Hepatocyte (in vitro differentiated cells): ENCODE data around the gene KLHL18.

Experiments
- EZH2phosphoT487 ChIP-seq: fragments of 200-600 bp; sonication (generic); IDR thresholded peaks from one replicate; pipeline ENCODE4 v1.6.1; 2018; ENCODE audit warnings: antibody characterized with exemption, mild to moderate bottlenecking, low read depth, moderate library complexity; ENCODE audit not compliant: unreplicated experiment, severe bottlenecking
- TF ChIP-seq, protein P1 (sequence below): fragments of 200-600 bp; sonication (generic); IDR thresholded peaks from 2 replicates; pipeline ENCODE4 v1.5.1; 2016; ENCODE audit warnings: antibody characterized with exemption, mild to moderate bottlenecking; ENCODE audit not compliant: poor library complexity

DNA sequence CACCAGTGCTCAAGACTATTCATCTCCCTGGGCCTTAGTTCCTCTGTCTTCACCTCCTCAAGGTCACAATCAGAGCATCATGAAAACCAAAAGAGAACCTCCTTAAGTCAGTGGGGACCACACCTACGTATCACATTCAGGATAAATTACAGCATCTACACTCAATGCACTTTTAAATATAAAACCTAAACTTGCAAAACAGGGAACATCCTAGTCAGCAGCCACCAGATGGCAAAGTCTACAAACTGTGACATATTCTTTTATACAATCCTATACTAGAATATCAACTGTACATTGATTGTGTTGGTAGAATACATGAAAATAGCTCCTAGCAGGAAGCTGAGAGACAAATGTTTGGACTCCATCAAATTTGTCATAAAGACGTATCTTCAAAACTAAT, 8.1 kb upstream of the KLHL18 start:
- TF ChIP-seq, protein P1, sequence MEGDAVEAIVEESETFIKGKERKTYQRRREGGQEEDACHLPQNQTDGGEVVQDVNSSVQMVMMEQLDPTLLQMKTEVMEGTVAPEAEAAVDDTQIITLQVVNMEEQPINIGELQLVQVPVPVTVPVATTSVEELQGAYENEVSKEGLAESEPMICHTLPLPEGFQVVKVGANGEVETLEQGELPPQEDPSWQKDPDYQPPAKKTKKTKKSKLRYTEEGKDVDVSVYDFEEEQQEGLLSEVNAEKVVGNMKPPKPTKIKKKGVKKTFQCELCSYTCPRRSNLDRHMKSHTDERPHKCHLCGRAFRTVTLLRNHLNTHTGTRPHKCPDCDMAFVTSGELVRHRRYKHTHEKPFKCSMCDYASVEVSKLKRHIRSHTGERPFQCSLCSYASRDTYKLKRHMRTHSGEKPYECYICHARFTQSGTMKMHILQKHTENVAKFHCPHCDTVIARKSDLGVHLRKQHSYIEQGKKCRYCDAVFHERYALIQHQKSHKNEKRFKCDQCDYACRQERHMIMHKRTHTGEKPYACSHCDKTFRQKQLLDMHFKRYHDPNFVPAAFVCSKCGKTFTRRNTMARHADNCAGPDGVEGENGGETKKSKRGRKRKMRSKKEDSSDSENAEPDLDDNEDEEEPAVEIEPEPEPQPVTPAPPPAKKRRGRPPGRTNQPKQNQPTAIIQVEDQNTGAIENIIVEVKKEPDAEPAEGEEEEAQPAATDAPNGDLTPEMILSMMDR: no peak
- no peak for TF ChIP-seq EZH2phosphoT487
